Measurements from ENCODE around the gene FJX1. TPM values are rescaled to one million over a fixed set of nuclear protein-coding genes. Genes with fewer than 3 reads are reported as not detected.
"Not testable (repeated sequence)": the region's sequence is repeated elsewhere in the genome, so short reads cannot be mapped to it uniquely, and the experiment has no call there.

The FJX1 gene
- total RNA-seq, 1 donor from 2014 or later: 0.14 TPM

GRCh38 chr11:35629914-35630313 lies 11.7 kb downstream of the FJX1 start:
- intact Hi-C loops (cut with micrococcal nuclease): no loop called here

- intact Hi-C loops (cut with micrococcal nuclease): no loop called here
Observed at GRCh38 chr11:35631891-35632290, 13.6 kb downstream of the FJX1 start.

- intact Hi-C loops (cut with micrococcal nuclease): no loop called here
Observed at GRCh38 chr11:35632301-35632700, 14.0 kb downstream of the FJX1 start.

- intact Hi-C loops (cut with micrococcal nuclease): no loop called here
Observed at GRCh38 chr11:35633827-35634423, 15.7 kb downstream of the FJX1 start.

- intact Hi-C loops (cut with micrococcal nuclease): no loop called here
Observed at GRCh38 chr11:35635933-35636332, 17.7 kb downstream of the FJX1 start.

GRCh38 chr11:35639591-35640179 lies 21.4 kb downstream of the FJX1 start:
- intact Hi-C loops (cut with micrococcal nuclease): no loop called here

GRCh38 chr11:35641171-35641897 lies 23.1 kb downstream of the FJX1 start:
- intact Hi-C loops (cut with micrococcal nuclease): no loop called here

- intact Hi-C loops (cut with micrococcal nuclease): no loop called here
Observed at GRCh38 chr11:35641964-35642363, 23.7 kb downstream of the FJX1 start.

- intact Hi-C loops (cut with micrococcal nuclease): no loop called here
Observed at GRCh38 chr11:35647421-35648093, 29.3 kb downstream of the FJX1 start.

GRCh38 chr11:35650006-35650405 lies 31.7 kb downstream of the FJX1 start:
- intact Hi-C loops (cut with micrococcal nuclease): no loop called here

GRCh38 chr11:35650467-35650866 lies 32.2 kb downstream of the FJX1 start:
- intact Hi-C loops (cut with micrococcal nuclease): no loop called here

- intact Hi-C loops (cut with micrococcal nuclease): no loop called here
Observed at GRCh38 chr11:35651263-35651662, 33.0 kb downstream of the FJX1 start.

- intact Hi-C loops (cut with micrococcal nuclease): not testable (repeated sequence)
Observed at GRCh38 chr11:35652786-35653185, 34.5 kb downstream of the FJX1 start.

GRCh38 chr11:35654711-35655110 lies 36.5 kb downstream of the FJX1 start:
- intact Hi-C loops (cut with micrococcal nuclease): no loop called here

GRCh38 chr11:35655254-35655653 lies 37.0 kb downstream of the FJX1 start:
- intact Hi-C loops (cut with micrococcal nuclease): no loop called here

- intact Hi-C loops (cut with micrococcal nuclease): no loop called here
Observed at GRCh38 chr11:35655856-35656255, 37.6 kb downstream of the FJX1 start.

- intact Hi-C loops (cut with micrococcal nuclease): no loop called here
Observed at GRCh38 chr11:35658020-35658948, 40.0 kb downstream of the FJX1 start.

- intact Hi-C loops (cut with micrococcal nuclease): loop anchor here (5.0 to 10.0 kb wide), 4 partner anchors 626 to 1609 kb away; partner anchors contain the start of genes CAPRIN1, COMMD9 and TRAF6
Observed at GRCh38 chr11:35661534-35661933, 43.3 kb downstream of the FJX1 start.

- intact Hi-C loops (cut with micrococcal nuclease): loop anchor here (1.0 to 10.0 kb wide), 6 partner anchors 43 to 1610 kb away; partner anchors contain the start of genes APIP, CAPRIN1, COMMD9 and FJX1
Observed at GRCh38 chr11:35662061-35662648, 43.9 kb downstream of the FJX1 start.
